Panc1 (cell line): ENCODE data around the gene EIF6. TPM values are rescaled to one million over a fixed set of nuclear protein-coding genes. Genes with fewer than 3 reads are reported as not detected.
A peak's percentile ranks its signal among the peaks of the same experiment; 100 is the strongest.

Source experiments
- ATAC-seq: fragments of 200-7000 bp; cut with Tn5 transposase; 2 replicates; pipeline ENCODE4 v1.9.1; 2020; ENCODE audit warnings: mild to moderate bottlenecking, moderate library complexity
- BruUV-seq: library from RNA; stranded (reverse); fragments of 400-500 nt; replicated peaks from 2 replicates; lab custom pipeline; 2021; lab: Mats Ljungman, UMichigan
- CTCF ChIA-PET: fragments of 300-600 bp; sonication (Branson Sonifier 250); formaldehyde crosslinking; loops from one replicate; lab custom pipeline; 2022; ENCODE audit warnings: antibody characterized with exemption; lab: Charles Lee
- POLR2A ChIA-PET: fragments of 300-600 bp; sonication (Branson Sonifier 250); formaldehyde crosslinking; loops from one replicate; lab custom pipeline; 2022; ENCODE audit warnings: antibody characterized with exemption; lab: Charles Lee
- DNase-seq: peaks from one replicate; pipeline ENCODE4 v3.0.0-alpha.2; 2010; ENCODE audit warnings: low read depth, low spot score
- H3K27ac ChIP-seq: 2 replicates; pipeline ENCODE4 v1.5.1; 2011; ENCODE audit warnings: mild to moderate bottlenecking, low read length, inconsistent platforms
- H3K27me3 ChIP-seq: fragments of 200-500 bp; sonication (Bioruptor generic); 2 replicates; pipeline ENCODE4 v1.6.0; 2014; ENCODE audit warnings: low read length, inconsistent platforms; ENCODE audit not compliant: control insufficient read depth, insufficient read depth
- H3K36me3 ChIP-seq: fragments of 200-500 bp; sonication (Bioruptor generic); 2 replicates; pipeline ENCODE4 v1.5.1; 2014; ENCODE audit warnings: inconsistent platforms, mild to moderate bottlenecking, low read length, moderate library complexity; ENCODE audit not compliant: control insufficient read depth, insufficient read depth
- H3K4me1 ChIP-seq: 2 replicates; pipeline ENCODE4 v1.5.1; 2011; ENCODE audit warnings: inconsistent platforms, mild to moderate bottlenecking, low read length, moderate library complexity; ENCODE audit not compliant: control insufficient read depth, insufficient read depth
- H3K4me3 ChIP-seq, 2 experiments: 2 replicates each; pipeline ENCODE4 v1.5.1; 2011 to 2012; ENCODE audit warnings: low read depth in 2 of 2, low read length in 2 of 2, mild to moderate bottlenecking in 2 of 2, inconsistent platforms in 1 of 2, moderate library complexity in 1 of 2
- H3K9me3 ChIP-seq: fragments of 200-500 bp; sonication (Bioruptor generic); 2 replicates; pipeline ENCODE4 v1.5.1; 2014; ENCODE audit warnings: low read depth, mild to moderate bottlenecking, inconsistent platforms, low read length, moderate library complexity; ENCODE audit not compliant: control insufficient read depth, insufficient read depth
- CTCF ChIP-seq: fragments of 450-650 bp; IDR thresholded peaks from 2 replicates; pipeline ENCODE4 v1.5.1; 2017; ENCODE audit warnings: mild to moderate bottlenecking
- POLR2AphosphoS5 ChIP-seq: IDR thresholded peaks from 2 replicates; pipeline ENCODE4 v1.6.1; 2012; ENCODE audit warnings: mild to moderate bottlenecking, low read depth, low read length, moderate library complexity
- REST ChIP-seq, 2 experiments: IDR thresholded peaks; 2 replicates each; pipeline ENCODE4 v1.6.1; 2011 to 2012; ENCODE audit warnings: low read depth in 2 of 2, control low read depth in 1 of 2, low read length in 1 of 2, mild to moderate bottlenecking in 1 of 2, moderate library complexity in 1 of 2; ENCODE audit not compliant: insufficient read depth in 1 of 2
- SIN3A ChIP-seq: IDR thresholded peaks from 2 replicates; pipeline ENCODE4 v1.6.1; 2012; ENCODE audit warnings: low read depth, mild to moderate bottlenecking, low read length, moderate library complexity, borderline replicate concordance; ENCODE audit not compliant: insufficient read depth
- TCF7L2 ChIP-seq: IDR thresholded peaks from 2 replicates; pipeline ENCODE4 v1.6.1; 2011; ENCODE audit warnings: mild to moderate bottlenecking, low read depth, low read length, inconsistent platforms
- in situ Hi-C: cut with HindIII; loops from 2 replicates; pipeline ENCODE4 v1.10.0; 2016; ENCODE audit warnings: low sequenced_read_pairs, low pct_unique_long_range_greater_than_20kb
- intact Hi-C: fragments of 100-400 bp; cut with micrococcal nuclease; formaldehyde crosslinking; loops from one replicate; pipeline ENCODE4 v1.10.0; 2022; ENCODE audit not compliant: unreplicated experiment
- total RNA-seq: library from RNA; stranded (reverse); gene quantifications from one replicate; pipeline ENCODE4 v1.2.1, GENCODE V29; 2021; ENCODE audit not compliant: unreplicated experiment

EIF6 gene
- total RNA-seq, 1 experiment from 2014 or later, result 258 TPM

- no TSS peak for BruUV-seq
- Histone ChIP-seq H3K27ac (peak overlapping the region; percentile 84), H3K4me1 (peaks cover 35% of the 10 kb centered on the region), H3K4me3 (no peak overlapping the region), H3K9me3 (no peaks in the 10 kb centered on the region), H3K27me3 (no peaks in the 10 kb centered on the region), H3K36me3 (no peaks in the 10 kb centered on the region)
- TF ChIP-seq REST (IDR thresholded peaks at IDR 0.05; ENCODE audit: insufficient read depth in 1 of 2, low read depth in 2 of 2, low read length in 1 of 2) (no peak), SIN3A (no peak), CTCF (no peak), TCF7L2 (no peak), POLR2AphosphoS5 (no peak)
- peak; percentile 33; the same call in 1 of the 2 replicates for ATAC-seq
- ChIA-PET CTCF (interaction anchor here (0.9 kb wide), 1 partner anchor 16 kb away, joined by 3 read pairs; no protein-coding TSS in a partner anchor), POLR2A (no interaction called here)
- intact Hi-C loops, result no loop called here
- DNase-seq, result no peak
- in situ Hi-C loops, result no loop called here
These were observed 35.3 kb upstream of the EIF6 start for GRCh38 chr20:35319871-35320197.

- H3K36me3 ChIP-seq, result no peaks in the 10 kb centered on the region
- POLR2A ChIA-PET, result interaction anchor here (1.0 kb wide), 1 partner anchor 15 kb away, joined by 3 read pairs; no protein-coding TSS in a partner anchor
- peaks cover 35% of the 10 kb centered on the region for H3K4me1 ChIP-seq
- CTCF ChIA-PET, result no interaction called here
- DNase-seq (no peak), ATAC-seq (peak; percentile 58)
- no TSS peak for BruUV-seq
- in situ Hi-C loops, result no loop called here
- H3K27me3 ChIP-seq, result no peaks in the 10 kb centered on the region
- peak overlapping the region; percentile 84 for H3K27ac ChIP-seq
- intact Hi-C loops, result no loop called here
- TF ChIP-seq SIN3A, result no peak
- TF ChIP-seq POLR2AphosphoS5, result no peak
- TF ChIP-seq TCF7L2, result no peak
- no peak for TF ChIP-seq REST (IDR thresholded peaks at IDR 0.05; ENCODE audit: insufficient read depth in 1 of 2, low read depth in 2 of 2, low read length in 1 of 2)
- no peak for TF ChIP-seq CTCF
- H3K4me3 ChIP-seq, result no peak overlapping the region
- no peaks in the 10 kb centered on the region for H3K9me3 ChIP-seq
These were observed 34.8 kb upstream of the EIF6 start for GRCh38 chr20:35319192-35319870.
